HCT116 (cell line): ENCODE data around the gene CLK1. TPM values are rescaled to one million over a fixed set of nuclear protein-coding genes. Genes with fewer than 3 reads are reported as not detected.

Source experiments
- ATAC-seq: fragments of 200-7000 bp; cut with Tn5 transposase; 2 replicates; pipeline ENCODE4 v1.9.1; 2020; ENCODE audit warnings: mild to moderate bottlenecking, moderate library complexity
- BruUV-seq: library from RNA; stranded (reverse); fragments of 400-500 nt; replicated peaks from 2 replicates; lab custom pipeline; 2021; lab: Mats Ljungman, UMichigan
- CTCF ChIA-PET: fragments of 300-600 bp; sonication (Branson Sonifier 250); formaldehyde crosslinking; loops from one replicate; lab custom pipeline; 2021; ENCODE audit warnings: antibody characterized with exemption; lab: Charles Lee
- POLR2A ChIA-PET: fragments of 300-600, 350-600 bp; sonication (Branson Sonifier 250); formaldehyde crosslinking; loops from one replicate; lab custom pipeline; 2021; ENCODE audit warnings: antibody characterized with exemption; lab: Charles Lee
- RAD21 ChIA-PET, 2 experiments: fragments of 300-600 bp; sonication (Branson Sonifier 250); formaldehyde crosslinking; loops; one replicate each; lab custom pipeline; 2023; ENCODE audit warnings: low total read pairs in 2 of 2; ENCODE audit not compliant: uncharacterized antibody in 2 of 2, unreplicated experiment in 2 of 2, low non-redundant PET in 1 of 2; lab: Charles Lee
- DNase-seq: peaks from one replicate; pipeline ENCODE4 v3.0.0-alpha.2; 2010; ENCODE audit warnings: low read depth, low spot score
- H2AFZ ChIP-seq: fragments of 200-600 bp; shearing (Covaris generic), sonication (generic); 2 replicates; pipeline ENCODE4 v1.6.1; 2017; ENCODE audit warnings: low read depth, mixed run types, mixed read lengths, antibody characterized with exemption, low read length; ENCODE audit not compliant: poor library complexity, severe bottlenecking
- H3K27ac ChIP-seq: 2 replicates; pipeline ENCODE4 v1.5.1; 2012; ENCODE audit warnings: low read depth, low read length
- H3K27me3 ChIP-seq: fragments of 200-600 bp; sonication (generic); 2 replicates; pipeline ENCODE4 v1.6.1; 2016; ENCODE audit warnings: mixed run types, low read length, mixed read lengths; ENCODE audit not compliant: insufficient read depth
- H3K36me3 ChIP-seq, 2 experiments: fragments of 200-500 bp in 1 of 2; fragments of 200-600 bp in 1 of 2; sonication (Bioruptor generic) in 1 of 2; sonication (generic) in 1 of 2; 2 replicates each; pipeline versions ENCODE4 v1.5.1 to v1.6.1; 2014 to 2016; ENCODE audit warnings: low read length in 2 of 2, inconsistent platforms in 1 of 2, mixed read lengths in 1 of 2, mixed run types in 1 of 2; ENCODE audit not compliant: insufficient read depth in 2 of 2, control insufficient read depth in 1 of 2
- H3K4me1 ChIP-seq, 2 experiments: fragments of 200-600 bp in 1 of 2; sonication (generic) in 1 of 2; 2 replicates each; pipeline versions ENCODE4 v1.5.1 to v1.6.1; 2012 to 2017; ENCODE audit warnings: low read length in 2 of 2, inconsistent platforms in 1 of 2, mild to moderate bottlenecking in 1 of 2, mixed read lengths in 1 of 2, mixed run types in 1 of 2, moderate library complexity in 1 of 2; ENCODE audit not compliant: insufficient read depth in 2 of 2, control insufficient read depth in 1 of 2
- H3K4me2 ChIP-seq: fragments of 200-600 bp; sonication (generic); 2 replicates; pipeline ENCODE4 v1.6.1; 2017; ENCODE audit warnings: mixed run types, low read length, mixed read lengths
- H3K4me3 ChIP-seq, 2 experiments: fragments of 200-600 bp in 1 of 2; sonication (generic) in 1 of 2; replicated peaks in 1 of 2; 2 replicates each; pipeline ENCODE4 v1.5.1; 2011 to 2016; ENCODE audit warnings: low read length in 2 of 2, control low read depth in 1 of 2, low read depth in 1 of 2, mild to moderate bottlenecking in 1 of 2, mixed read lengths in 1 of 2, mixed run types in 1 of 2
- H3K79me2 ChIP-seq: fragments of 200-600 bp; sonication (generic); 2 replicates; pipeline ENCODE4 v1.6.1; 2017; ENCODE audit warnings: mild to moderate bottlenecking, mixed run types, low read length, moderate library complexity, mixed read lengths; ENCODE audit not compliant: insufficient read depth
- H3K9ac ChIP-seq: fragments of 200-600 bp; sonication (generic); 2 replicates; pipeline ENCODE4 v1.6.1; 2016; ENCODE audit warnings: low read length, mixed read lengths
- H3K9me2 ChIP-seq: fragments of 200-600 bp; sonication (generic), shearing (Covaris generic); 2 replicates; pipeline ENCODE4 v1.6.1; 2017; ENCODE audit warnings: mixed run types, mild to moderate bottlenecking, moderate library complexity; ENCODE audit not compliant: insufficient read depth
- H3K9me3 ChIP-seq, 2 experiments: fragments of 200-500 bp in 1 of 2; fragments of 200-600 bp in 1 of 2; sonication (Bioruptor generic) in 1 of 2; sonication (generic) in 1 of 2; 2 replicates each; pipeline ENCODE4 v1.6.1; 2014 to 2017; ENCODE audit warnings: low read length in 2 of 2, mixed read lengths in 2 of 2, inconsistent platforms in 1 of 2, low read depth in 1 of 2, mild to moderate bottlenecking in 1 of 2, mixed run types in 1 of 2, moderate library complexity in 1 of 2; ENCODE audit not compliant: control insufficient read depth in 1 of 2, insufficient read depth in 1 of 2
- H4K20me1 ChIP-seq: fragments of 200-600 bp; sonication (generic), shearing (Covaris generic); 2 replicates; pipeline ENCODE4 v1.6.1; 2017; ENCODE audit warnings: mixed run types, mild to moderate bottlenecking, moderate library complexity; ENCODE audit not compliant: insufficient read depth
- ELF1 ChIP-seq: IDR thresholded peaks from 2 replicates; pipeline ENCODE4 v1.6.1; 2012; ENCODE audit warnings: low read depth, borderline replicate concordance
- EZH2 ChIP-seq: fragments of 200-600 bp; sonication (generic); IDR thresholded peaks from 2 replicates; pipeline ENCODE4 v1.6.1; 2017; ENCODE audit warnings: antibody characterized with exemption, mixed run types
- EZH2phosphoT487 ChIP-seq: fragments of 200-600 bp; IDR thresholded peaks from 2 replicates; pipeline ENCODE4 v1.6.1; 2018; ENCODE audit warnings: antibody characterized with exemption, borderline replicate concordance
- JUND ChIP-seq: IDR thresholded peaks from 2 replicates; pipeline ENCODE4 v1.6.1; 2012
- POLR2AphosphoS5 ChIP-seq: IDR thresholded peaks from 2 replicates; pipeline ENCODE4 v1.6.1; 2011; ENCODE audit warnings: mild to moderate bottlenecking, low read depth, low read length, moderate library complexity
- RAD21 ChIP-seq: IDR thresholded peaks from 2 replicates; pipeline ENCODE4 v1.6.1; 2012; ENCODE audit warnings: low read depth, mild to moderate bottlenecking
- SIN3A ChIP-seq: IDR thresholded peaks from 2 replicates; pipeline ENCODE4 v1.6.1; 2012; ENCODE audit warnings: low read depth
- TCF7L2 ChIP-seq: IDR thresholded peaks from 2 replicates; pipeline ENCODE4 v1.7.0; 2011; ENCODE audit warnings: borderline replicate concordance, inconsistent platforms; ENCODE audit not compliant: insufficient read depth, insufficient read length; ENCODE audit errors: extremely low read depth
- ZFX ChIP-seq: fragments of 450-650 bp; IDR thresholded peaks from 2 replicates; pipeline ENCODE4 v1.6.1; 2017
- intact Hi-C: fragments of 100-400 bp; cut with micrococcal nuclease; formaldehyde crosslinking; loops from 2 replicates; pipeline ENCODE4 v1.10.0; 2022
- total RNA-seq: library from RNA; stranded (reverse); gene quantifications from one replicate; pipeline ENCODE4 v1.2.1, GENCODE V29; 2021; ENCODE audit not compliant: unreplicated experiment
- TF ChIP-seq, protein P1 (sequence below), 3 experiments: fragments of 200-600 bp in 1 of 3; sonication (generic) in 1 of 3; IDR thresholded peaks in 2 of 3; conservative IDR thresholded peaks in 1 of 3; 2 replicates each; pipeline ENCODE4 v1.5.1; 2012 to 2017; ENCODE audit warnings: low read depth in 2 of 3, low read length in 2 of 3, antibody characterized with exemption in 1 of 3, borderline replicate concordance in 1 of 3, control low read depth in 1 of 3, mild to moderate bottlenecking in 1 of 3, mixed read lengths in 1 of 3, mixed run types in 1 of 3, moderate library complexity in 1 of 3; ENCODE audit not compliant: insufficient read depth in 1 of 3
- TF ChIP-seq, protein P2 (sequence below): IDR thresholded peaks from 2 replicates; pipeline ENCODE4 v1.6.1; 2011; ENCODE audit warnings: mild to moderate bottlenecking, low read length, moderate library complexity; ENCODE audit not compliant: insufficient replicate concordance; ENCODE audit errors: extremely low read depth
- TF ChIP-seq, protein P3 (sequence below): IDR thresholded peaks from 2 replicates; pipeline ENCODE4 v1.6.1; 2012
- TF ChIP-seq, protein P4 (sequence below): IDR thresholded peaks from 2 replicates; pipeline ENCODE4 v1.6.1; 2012; ENCODE audit warnings: low read depth

Gene CLK1
- total RNA-seq, 1 experiment from 2014 or later, result 49.1 TPM

DNA sequence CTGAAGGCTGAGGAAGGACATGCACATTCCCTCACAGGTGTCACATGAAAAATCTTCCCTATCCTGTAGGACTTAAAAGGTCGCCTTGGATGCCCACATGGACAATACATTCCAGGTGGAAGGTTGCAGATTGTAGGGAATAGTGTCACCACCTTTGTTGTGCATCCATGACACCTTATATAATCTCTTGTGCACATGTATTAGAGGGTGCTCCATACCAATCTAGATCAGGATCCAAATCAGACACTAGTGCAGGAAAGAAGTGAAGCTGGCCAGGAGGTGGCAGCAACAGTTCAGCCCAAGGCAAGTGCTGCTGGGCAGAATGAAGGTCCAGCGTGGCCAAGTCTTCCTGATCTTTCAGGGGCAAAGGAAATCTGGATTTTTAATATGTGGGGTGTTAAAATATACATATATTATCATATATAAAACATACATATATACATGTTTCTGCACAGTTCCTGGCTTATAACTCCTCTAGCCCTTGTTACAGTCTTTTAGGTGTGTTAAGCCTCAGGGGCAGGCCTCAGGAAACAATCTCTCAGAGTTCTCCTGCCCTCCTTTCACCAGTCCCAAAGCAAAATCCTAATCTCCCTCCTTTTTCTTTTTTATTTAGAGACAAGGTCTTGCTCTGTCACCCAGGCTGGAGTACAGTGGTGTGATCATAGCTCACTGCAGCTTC, 41.3 kb upstream of the CLK1 start (continued):
- TF ChIP-seq RAD21, result peak; percentile 95
- no peak for TF ChIP-seq POLR2AphosphoS5
- no peak for TF ChIP-seq TCF7L2
- TF ChIP-seq, all 23 proteins: peak for 3

DNA sequence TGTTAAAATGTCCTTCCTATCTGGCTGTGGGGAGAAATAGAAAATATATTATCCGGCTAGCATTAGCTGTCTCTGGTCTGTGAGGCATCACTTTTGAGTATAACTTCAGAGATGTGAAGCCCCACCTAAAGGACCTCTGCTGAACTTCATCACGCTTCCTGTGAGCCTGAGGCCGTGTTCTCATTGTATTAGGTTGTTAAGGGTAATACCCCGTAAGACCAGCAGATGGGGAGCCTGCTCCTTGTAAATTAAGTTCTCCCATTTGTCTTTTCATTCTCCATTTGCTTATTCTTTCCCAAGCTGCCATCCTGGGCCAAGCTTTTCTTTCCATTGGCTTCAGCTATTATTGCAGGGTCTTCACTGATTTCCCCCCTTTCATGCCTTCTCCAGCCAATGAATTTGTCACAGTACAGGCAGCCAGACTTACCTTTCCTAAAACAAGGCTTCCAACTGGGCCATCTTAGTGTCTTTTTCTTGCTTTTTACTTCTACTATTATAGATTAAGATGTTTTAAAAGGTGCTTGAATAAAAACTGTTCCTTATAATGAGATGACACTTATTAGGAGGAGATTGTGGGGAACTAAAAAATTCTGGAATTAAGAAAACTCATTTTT, 37.1 kb upstream of the CLK1 start:
- Histone ChIP-seq H2AFZ (no peak overlapping the region), H3K9me3 (no peaks in the 10 kb centered on the region), H3K27me3 (no peaks in the 10 kb centered on the region), H3K79me2 (peaks cover 3% of the 10 kb centered on the region; the same call in 1 of the 2 replicates), H3K4me1 (peaks cover 0 to 5% of the 10 kb centered on the region in 2 experiments; a peak in 1 of 4 replicates), H3K36me3 (peaks cover 36 to 56% of the 10 kb centered on the region in 2 experiments), H3K9ac (no peak overlapping the region), H3K27ac (no peak overlapping the region), H3K4me2 (no peak overlapping the region; the same call in 1 of the 2 replicates), H4K20me1 (no peaks in the 10 kb centered on the region), H3K9me2 (no peaks in the 10 kb centered on the region), H3K4me3 (no peak overlapping the region)
- no TSS peak for BruUV-seq
- ChIA-PET RAD21 (interaction anchor here (0.5 to 1.6 kb wide), 5 partner anchors 195 to 331 kb away, joined by 3 to 8 read pairs (median 4); no protein-coding TSS in a partner anchor), CTCF (interaction anchor here (0.6 to 1.8 kb wide), 11 partner anchors 9 to 331 kb away, joined by 3 to 26 read pairs (median 5); partner anchors contain the start of genes CASP10, NIF3L1 and PPIL3), POLR2A (interaction anchor here (0.7 to 2.1 kb wide), 4 partner anchors 12 to 276 kb away, joined by 3 to 9 read pairs (median 3); partner anchors contain the start of genes NIF3L1 and PPIL3)
- ATAC-seq (peak; percentile 92), DNase-seq (peak; percentile 87)
- intact Hi-C loops, result loop anchor here (1.0 to 10.0 kb wide), 5 partner anchors 168 to 463 kb away; no protein-coding TSS in a partner anchor
- TF ChIP-seq EZH2, result no peak
- TF ChIP-seq, protein P1, sequence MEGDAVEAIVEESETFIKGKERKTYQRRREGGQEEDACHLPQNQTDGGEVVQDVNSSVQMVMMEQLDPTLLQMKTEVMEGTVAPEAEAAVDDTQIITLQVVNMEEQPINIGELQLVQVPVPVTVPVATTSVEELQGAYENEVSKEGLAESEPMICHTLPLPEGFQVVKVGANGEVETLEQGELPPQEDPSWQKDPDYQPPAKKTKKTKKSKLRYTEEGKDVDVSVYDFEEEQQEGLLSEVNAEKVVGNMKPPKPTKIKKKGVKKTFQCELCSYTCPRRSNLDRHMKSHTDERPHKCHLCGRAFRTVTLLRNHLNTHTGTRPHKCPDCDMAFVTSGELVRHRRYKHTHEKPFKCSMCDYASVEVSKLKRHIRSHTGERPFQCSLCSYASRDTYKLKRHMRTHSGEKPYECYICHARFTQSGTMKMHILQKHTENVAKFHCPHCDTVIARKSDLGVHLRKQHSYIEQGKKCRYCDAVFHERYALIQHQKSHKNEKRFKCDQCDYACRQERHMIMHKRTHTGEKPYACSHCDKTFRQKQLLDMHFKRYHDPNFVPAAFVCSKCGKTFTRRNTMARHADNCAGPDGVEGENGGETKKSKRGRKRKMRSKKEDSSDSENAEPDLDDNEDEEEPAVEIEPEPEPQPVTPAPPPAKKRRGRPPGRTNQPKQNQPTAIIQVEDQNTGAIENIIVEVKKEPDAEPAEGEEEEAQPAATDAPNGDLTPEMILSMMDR (IDR thresholded peaks at IDR 0.05 in 2 of 3, conservative IDR thresholded peaks at IDR 0.05 in 1 of 3; ENCODE audit: borderline replicate concordance in 1 of 3, insufficient read depth in 1 of 3, low read depth in 2 of 3, low read length in 2 of 3), result peak; percentile 73 to 97 (median 85)
- TF ChIP-seq SIN3A, result no peak
- no peak for TF ChIP-seq EZH2phosphoT487
- TF ChIP-seq, protein P2, sequence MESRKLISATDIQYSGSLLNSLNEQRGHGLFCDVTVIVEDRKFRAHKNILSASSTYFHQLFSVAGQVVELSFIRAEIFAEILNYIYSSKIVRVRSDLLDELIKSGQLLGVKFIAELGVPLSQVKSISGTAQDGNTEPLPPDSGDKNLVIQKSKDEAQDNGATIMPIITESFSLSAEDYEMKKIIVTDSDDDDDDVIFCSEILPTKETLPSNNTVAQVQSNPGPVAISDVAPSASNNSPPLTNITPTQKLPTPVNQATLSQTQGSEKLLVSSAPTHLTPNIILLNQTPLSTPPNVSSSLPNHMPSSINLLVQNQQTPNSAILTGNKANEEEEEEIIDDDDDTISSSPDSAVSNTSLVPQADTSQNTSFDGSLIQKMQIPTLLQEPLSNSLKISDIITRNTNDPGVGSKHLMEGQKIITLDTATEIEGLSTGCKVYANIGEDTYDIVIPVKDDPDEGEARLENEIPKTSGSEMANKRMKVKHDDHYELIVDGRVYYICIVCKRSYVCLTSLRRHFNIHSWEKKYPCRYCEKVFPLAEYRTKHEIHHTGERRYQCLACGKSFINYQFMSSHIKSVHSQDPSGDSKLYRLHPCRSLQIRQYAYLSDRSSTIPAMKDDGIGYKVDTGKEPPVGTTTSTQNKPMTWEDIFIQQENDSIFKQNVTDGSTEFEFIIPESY, result no peak
- no peak for TF ChIP-seq TCF7L2
- TF ChIP-seq, protein P3, sequence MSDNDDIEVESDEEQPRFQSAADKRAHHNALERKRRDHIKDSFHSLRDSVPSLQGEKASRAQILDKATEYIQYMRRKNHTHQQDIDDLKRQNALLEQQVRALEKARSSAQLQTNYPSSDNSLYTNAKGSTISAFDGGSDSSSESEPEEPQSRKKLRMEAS, result no peak
- no peak for TF ChIP-seq ZFX
- TF ChIP-seq POLR2AphosphoS5, result peak; percentile 50; the same call in 1 of the 2 replicates
- no peak for TF ChIP-seq JUND
- TF ChIP-seq ELF1, result no peak
- TF ChIP-seq, protein P4, sequence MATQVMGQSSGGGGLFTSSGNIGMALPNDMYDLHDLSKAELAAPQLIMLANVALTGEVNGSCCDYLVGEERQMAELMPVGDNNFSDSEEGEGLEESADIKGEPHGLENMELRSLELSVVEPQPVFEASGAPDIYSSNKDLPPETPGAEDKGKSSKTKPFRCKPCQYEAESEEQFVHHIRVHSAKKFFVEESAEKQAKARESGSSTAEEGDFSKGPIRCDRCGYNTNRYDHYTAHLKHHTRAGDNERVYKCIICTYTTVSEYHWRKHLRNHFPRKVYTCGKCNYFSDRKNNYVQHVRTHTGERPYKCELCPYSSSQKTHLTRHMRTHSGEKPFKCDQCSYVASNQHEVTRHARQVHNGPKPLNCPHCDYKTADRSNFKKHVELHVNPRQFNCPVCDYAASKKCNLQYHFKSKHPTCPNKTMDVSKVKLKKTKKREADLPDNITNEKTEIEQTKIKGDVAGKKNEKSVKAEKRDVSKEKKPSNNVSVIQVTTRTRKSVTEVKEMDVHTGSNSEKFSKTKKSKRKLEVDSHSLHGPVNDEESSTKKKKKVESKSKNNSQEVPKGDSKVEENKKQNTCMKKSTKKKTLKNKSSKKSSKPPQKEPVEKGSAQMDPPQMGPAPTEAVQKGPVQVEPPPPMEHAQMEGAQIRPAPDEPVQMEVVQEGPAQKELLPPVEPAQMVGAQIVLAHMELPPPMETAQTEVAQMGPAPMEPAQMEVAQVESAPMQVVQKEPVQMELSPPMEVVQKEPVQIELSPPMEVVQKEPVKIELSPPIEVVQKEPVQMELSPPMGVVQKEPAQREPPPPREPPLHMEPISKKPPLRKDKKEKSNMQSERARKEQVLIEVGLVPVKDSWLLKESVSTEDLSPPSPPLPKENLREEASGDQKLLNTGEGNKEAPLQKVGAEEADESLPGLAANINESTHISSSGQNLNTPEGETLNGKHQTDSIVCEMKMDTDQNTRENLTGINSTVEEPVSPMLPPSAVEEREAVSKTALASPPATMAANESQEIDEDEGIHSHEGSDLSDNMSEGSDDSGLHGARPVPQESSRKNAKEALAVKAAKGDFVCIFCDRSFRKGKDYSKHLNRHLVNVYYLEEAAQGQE, result no peak
